Adrenal gland (tissue), 5 donors: Measurements from ENCODE around the gene FEZF2.

Experiments
- POLR2A ChIP-seq, 2 donors: fragments of 450-650 bp; IDR thresholded peaks; one replicate each; pipeline ENCODE4 v1.6.1; 2017; ENCODE audit warnings: antibody characterized with exemption in 2 of 2, mild to moderate bottlenecking in 2 of 2, moderate library complexity in 1 of 2
- TF ChIP-seq, protein P1 (sequence below), 6 experiments: fragments of 450-650 bp in 4 of 6; fragments of 200-600 bp in 2 of 6; sonication (generic) in 1 of 6; IDR thresholded peaks; 1 replicate in 5 of 6; 2 replicates in 1 of 6; pipeline versions ENCODE4 v1.5.1 to v1.8.0; 2016 to 2021; ENCODE audit warnings: antibody characterized with exemption in 6 of 6, mild to moderate bottlenecking in 2 of 6, moderate library complexity in 1 of 6
- donor health status: DM: no; HTN: no; CAD: no.

DNA sequence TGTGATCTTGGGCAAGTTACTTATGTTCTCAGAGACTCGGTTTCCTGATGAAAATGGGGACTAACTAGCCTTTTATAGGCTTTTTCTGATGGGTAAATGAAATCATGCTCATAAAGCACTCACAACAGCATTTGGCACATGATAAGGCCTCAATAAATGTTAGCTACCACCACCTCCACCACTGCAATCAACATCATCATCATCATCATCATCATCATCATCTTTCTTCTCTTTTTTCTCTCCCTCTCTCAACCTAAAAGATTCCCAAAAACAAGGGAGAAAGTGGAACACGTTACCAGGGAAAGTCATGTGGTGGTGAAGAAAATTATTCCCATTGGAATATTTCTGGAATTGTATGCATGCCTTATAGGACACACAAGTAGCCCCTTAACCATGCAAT is 33.6 kb upstream of the FEZF2 start:
- no peak for TF ChIP-seq POLR2A (IDR thresholded peaks at IDR 0.05)
- TF ChIP-seq, protein P1, sequence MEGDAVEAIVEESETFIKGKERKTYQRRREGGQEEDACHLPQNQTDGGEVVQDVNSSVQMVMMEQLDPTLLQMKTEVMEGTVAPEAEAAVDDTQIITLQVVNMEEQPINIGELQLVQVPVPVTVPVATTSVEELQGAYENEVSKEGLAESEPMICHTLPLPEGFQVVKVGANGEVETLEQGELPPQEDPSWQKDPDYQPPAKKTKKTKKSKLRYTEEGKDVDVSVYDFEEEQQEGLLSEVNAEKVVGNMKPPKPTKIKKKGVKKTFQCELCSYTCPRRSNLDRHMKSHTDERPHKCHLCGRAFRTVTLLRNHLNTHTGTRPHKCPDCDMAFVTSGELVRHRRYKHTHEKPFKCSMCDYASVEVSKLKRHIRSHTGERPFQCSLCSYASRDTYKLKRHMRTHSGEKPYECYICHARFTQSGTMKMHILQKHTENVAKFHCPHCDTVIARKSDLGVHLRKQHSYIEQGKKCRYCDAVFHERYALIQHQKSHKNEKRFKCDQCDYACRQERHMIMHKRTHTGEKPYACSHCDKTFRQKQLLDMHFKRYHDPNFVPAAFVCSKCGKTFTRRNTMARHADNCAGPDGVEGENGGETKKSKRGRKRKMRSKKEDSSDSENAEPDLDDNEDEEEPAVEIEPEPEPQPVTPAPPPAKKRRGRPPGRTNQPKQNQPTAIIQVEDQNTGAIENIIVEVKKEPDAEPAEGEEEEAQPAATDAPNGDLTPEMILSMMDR (IDR thresholded peaks at IDR 0.05), result no peak
